GM06990 (cell line): ENCODE results near the gene AGMAT.

Experiments
- DNase-seq: peaks from one replicate; pipeline ENCODE4 v3.0.0-alpha.2; 2011; ENCODE audit not compliant: insufficient read length; ENCODE audit errors: extremely low read depth
- H3K27me3 ChIP-seq: replicated peaks from 2 replicates; pipeline ENCODE4 v1.6.0; 2011; ENCODE audit warnings: low read length; ENCODE audit not compliant: control insufficient read depth, insufficient read depth
- H3K36me3 ChIP-seq: 2 replicates; pipeline ENCODE4 v1.5.1; 2011; ENCODE audit warnings: low read length; ENCODE audit not compliant: control insufficient read depth, insufficient read depth
- H3K4me3 ChIP-seq: replicated peaks from 2 replicates; pipeline ENCODE4 v1.5.1; 2011; ENCODE audit warnings: low read depth, mild to moderate bottlenecking, control low read depth, low read length
- TF ChIP-seq, protein P1 (sequence below): IDR thresholded peaks from 2 replicates; pipeline ENCODE4 v1.5.1; 2011; ENCODE audit warnings: low read length, control low read depth, mild to moderate bottlenecking, inconsistent platforms; ENCODE audit not compliant: insufficient read depth, poor library complexity, severe bottlenecking

The AGMAT gene

DNA sequence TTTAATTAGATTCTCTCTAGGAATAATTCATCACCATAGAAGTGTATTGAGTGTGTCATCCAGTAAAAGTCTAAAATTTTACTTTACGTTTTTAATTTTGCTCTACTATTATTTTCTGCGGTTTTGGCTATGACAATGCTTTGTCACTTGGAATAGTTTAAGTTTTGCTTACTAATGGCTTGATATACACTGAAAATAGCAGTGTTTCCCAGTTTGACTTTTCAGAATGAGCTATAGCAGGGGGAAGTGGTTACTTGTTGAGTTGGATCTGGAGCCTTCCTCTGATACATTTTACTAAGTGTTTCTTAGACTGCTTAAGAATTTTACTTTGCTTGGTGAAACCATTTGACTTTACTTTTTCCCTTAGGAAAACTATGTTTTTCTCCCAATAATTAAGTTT, 53.2 kb downstream of the AGMAT start:
- DNase-seq, result no peak
- TF ChIP-seq, protein P1, sequence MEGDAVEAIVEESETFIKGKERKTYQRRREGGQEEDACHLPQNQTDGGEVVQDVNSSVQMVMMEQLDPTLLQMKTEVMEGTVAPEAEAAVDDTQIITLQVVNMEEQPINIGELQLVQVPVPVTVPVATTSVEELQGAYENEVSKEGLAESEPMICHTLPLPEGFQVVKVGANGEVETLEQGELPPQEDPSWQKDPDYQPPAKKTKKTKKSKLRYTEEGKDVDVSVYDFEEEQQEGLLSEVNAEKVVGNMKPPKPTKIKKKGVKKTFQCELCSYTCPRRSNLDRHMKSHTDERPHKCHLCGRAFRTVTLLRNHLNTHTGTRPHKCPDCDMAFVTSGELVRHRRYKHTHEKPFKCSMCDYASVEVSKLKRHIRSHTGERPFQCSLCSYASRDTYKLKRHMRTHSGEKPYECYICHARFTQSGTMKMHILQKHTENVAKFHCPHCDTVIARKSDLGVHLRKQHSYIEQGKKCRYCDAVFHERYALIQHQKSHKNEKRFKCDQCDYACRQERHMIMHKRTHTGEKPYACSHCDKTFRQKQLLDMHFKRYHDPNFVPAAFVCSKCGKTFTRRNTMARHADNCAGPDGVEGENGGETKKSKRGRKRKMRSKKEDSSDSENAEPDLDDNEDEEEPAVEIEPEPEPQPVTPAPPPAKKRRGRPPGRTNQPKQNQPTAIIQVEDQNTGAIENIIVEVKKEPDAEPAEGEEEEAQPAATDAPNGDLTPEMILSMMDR, result no peak
- Histone ChIP-seq H3K36me3 (no peaks in the 10 kb centered on the region; the same call in 1 of the 2 replicates), H3K27me3 (no peaks in the 10 kb centered on the region), H3K4me3 (no peak overlapping the region)

GRCh38 chr1:15531003-15531402, 53.8 kb downstream of the AGMAT start:
- TF ChIP-seq, protein P1, result no peak
- Histone ChIP-seq H3K27me3 (no peaks in the 10 kb centered on the region), H3K4me3 (no peak overlapping the region), H3K36me3 (no peaks in the 10 kb centered on the region; the same call in 1 of the 2 replicates)
- DNase-seq, result no peak

- Histone ChIP-seq H3K27me3 (no peaks in the 10 kb centered on the region), H3K4me3 (peak within 1 kb of the TSS; percentile 93), H3K36me3 (no peaks in the 10 kb centered on the region)
- DNase-seq, result peak; percentile 93
- TF ChIP-seq, protein P1, result peak; percentile 31
These were observed 58.1 kb downstream of the AGMAT start, which contains the start of gene DNAJC16 for GRCh38 chr1:15526490-15527339. Gene DNAJC16 (plus strand): TSS chr1:15526848. CDS start chr1:15529106, 2,258 bp downstream.

- TF ChIP-seq, protein P1, result no peak
- Histone ChIP-seq H3K4me3 (peak overlapping the region; percentile 60), H3K36me3 (no peaks in the 10 kb centered on the region), H3K27me3 (no peaks in the 10 kb centered on the region)
- no peak for DNase-seq
These were observed 58.8 kb downstream of the AGMAT start for GRCh38 chr1:15526021-15526489.

DNA sequence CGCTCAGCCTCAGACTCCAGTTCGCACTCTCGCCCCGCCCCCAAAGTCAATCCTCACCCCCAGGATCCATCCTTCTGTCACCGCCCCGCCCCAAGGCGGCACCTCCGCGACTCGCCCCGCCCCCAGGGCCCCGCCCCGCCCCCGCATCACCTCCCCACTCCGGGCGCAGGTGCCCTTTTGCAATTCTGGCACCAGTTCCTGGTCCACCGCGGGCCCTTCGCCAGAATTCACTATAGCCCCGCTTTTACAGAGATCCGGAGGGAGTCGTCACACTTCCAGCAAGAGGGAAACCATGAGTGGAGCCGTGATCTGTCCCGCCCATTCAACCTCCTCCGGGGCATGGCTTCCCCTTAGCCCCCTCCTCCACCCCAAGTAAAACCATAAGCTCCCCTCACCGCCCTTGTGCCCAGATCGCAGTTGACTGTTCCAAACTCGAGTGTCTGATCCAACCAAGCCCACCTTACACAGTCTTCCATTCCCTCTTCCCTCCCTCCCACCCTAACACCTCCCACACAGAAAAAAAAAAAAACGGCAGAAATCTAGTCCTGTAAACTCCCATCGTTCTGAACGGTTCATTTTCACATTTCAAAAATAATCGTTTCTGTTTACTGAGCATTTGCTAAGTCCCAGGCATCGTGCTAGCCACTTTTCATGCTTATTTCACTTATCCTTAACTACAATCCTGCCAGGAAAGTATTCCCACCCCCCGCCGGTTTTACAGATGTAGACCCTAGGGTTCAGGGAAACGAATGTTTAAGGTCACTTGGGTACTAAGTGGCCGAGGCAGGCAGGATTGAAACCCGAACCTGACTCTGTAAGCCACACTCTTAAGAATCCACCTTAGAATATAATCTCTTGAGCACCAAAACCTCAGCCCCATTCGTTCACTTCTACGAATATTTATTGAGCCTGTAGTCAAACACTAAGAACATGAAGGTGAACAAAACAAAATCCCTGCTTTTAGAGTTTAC, 59.5 kb downstream of the AGMAT start:
- Histone ChIP-seq H3K4me3 (peak overlapping the region; percentile 60), H3K36me3 (no peaks in the 10 kb centered on the region), H3K27me3 (no peaks in the 10 kb centered on the region)
- TF ChIP-seq, protein P1, result no peak
- DNase-seq, result no peak
